ENCODE measurements around the gene MSANTD2.
A peak's percentile ranks its signal among the peaks of the same experiment; 100 is the strongest.

MSANTD2 gene

GRCh38 chr11:124729571-124729970 is 70.6 kb downstream of the MSANTD2 start:
- DNase-seq (ENCODE audit: low read depth): no peak

GRCh38 chr11:124728134-124728533 is 72.1 kb downstream of the MSANTD2 start:
- no peak for DNase-seq (ENCODE audit: low read depth)

GRCh38 chr11:124727474-124727873 is 72.7 kb downstream of the MSANTD2 start:
- no peak for DNase-seq (ENCODE audit: low read depth)

GRCh38 chr11:124725719-124726105 is 74.5 kb downstream of the MSANTD2 start:
- DNase-seq (ENCODE audit: low read depth): peak; percentile 65

GRCh38 chr11:124724979-124725718 is 75.1 kb downstream of the MSANTD2 start:
- no peak for DNase-seq (ENCODE audit: low read depth)

GRCh38 chr11:124722176-124722575 is 78.0 kb downstream of the MSANTD2 start:
- DNase-seq (ENCODE audit: low read depth): no peak

GRCh38 chr11:124719534-124719933 is 80.7 kb downstream of the MSANTD2 start:
- no peak for DNase-seq (ENCODE audit: low read depth)

- no peak for DNase-seq (ENCODE audit: low read depth)
These were observed 81.4 kb downstream of the MSANTD2 start for GRCh38 chr11:124718801-124719200.

- DNase-seq (ENCODE audit: low read depth): peak; percentile 29
These were observed 82.2 kb downstream of the MSANTD2 start for GRCh38 chr11:124717786-124718651.

- DNase-seq (ENCODE audit: low read depth): peak; percentile 11
These were observed 82.8 kb downstream of the MSANTD2 start for GRCh38 chr11:124717421-124717785.

GRCh38 chr11:124716591-124716990 is 83.6 kb downstream of the MSANTD2 start:
- no peak for DNase-seq (ENCODE audit: low read depth)

Measured in iris pigment epithelial cell (primary cell).